Renal cortical epithelial cell (primary cell): ENCODE results near the gene POLE. TPM values are rescaled to one million over a fixed set of nuclear protein-coding genes. Genes with fewer than 3 reads are reported as not detected.

Source experiments
- DNase-seq: peaks from one replicate; pipeline ENCODE4 v3.0.0-alpha.2; 2011; ENCODE audit warnings: low read depth
- total RNA-seq: library from RNA; depleted of rRNA; stranded (reverse); fragments of >200 nt; gene quantifications from 2 replicates; pipeline ENCODE4 v1.2.3, GENCODE V29; 2014

The POLE gene
- total RNA-seq, 1 donor from 2014 or later: 13.3 TPM

DNA sequence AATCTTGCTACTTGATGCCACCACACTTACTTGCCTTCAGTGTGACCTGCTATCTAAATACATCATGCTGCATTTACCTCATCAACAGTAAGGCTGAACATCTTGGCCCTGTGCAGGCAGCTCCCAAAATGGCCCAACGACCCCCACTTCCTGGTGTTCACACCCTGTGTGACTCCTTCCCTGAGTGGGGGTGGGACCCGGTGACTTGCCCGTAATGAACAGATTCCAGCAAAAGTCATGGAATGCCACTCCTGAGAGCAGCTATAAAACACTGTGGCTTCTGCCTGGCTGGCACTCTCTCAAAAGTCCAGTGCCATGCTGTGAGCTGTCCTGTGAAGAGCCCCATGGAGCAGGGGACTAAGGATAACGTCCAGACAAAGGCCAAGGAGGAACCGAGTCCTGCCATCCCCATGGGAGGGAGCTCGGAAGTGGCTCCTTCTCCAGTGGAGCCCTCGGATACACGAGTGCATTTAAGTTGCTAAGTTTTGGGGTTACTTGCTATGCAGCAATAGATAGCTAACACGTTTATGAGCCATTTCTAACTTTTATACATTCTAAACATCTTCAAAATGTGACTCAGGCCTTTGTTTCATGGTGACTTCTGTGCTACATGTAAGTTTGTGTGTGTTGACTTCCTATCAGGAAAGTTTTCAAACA lies 35.6 kb downstream of the POLE start:
- no peak for DNase-seq

DNA sequence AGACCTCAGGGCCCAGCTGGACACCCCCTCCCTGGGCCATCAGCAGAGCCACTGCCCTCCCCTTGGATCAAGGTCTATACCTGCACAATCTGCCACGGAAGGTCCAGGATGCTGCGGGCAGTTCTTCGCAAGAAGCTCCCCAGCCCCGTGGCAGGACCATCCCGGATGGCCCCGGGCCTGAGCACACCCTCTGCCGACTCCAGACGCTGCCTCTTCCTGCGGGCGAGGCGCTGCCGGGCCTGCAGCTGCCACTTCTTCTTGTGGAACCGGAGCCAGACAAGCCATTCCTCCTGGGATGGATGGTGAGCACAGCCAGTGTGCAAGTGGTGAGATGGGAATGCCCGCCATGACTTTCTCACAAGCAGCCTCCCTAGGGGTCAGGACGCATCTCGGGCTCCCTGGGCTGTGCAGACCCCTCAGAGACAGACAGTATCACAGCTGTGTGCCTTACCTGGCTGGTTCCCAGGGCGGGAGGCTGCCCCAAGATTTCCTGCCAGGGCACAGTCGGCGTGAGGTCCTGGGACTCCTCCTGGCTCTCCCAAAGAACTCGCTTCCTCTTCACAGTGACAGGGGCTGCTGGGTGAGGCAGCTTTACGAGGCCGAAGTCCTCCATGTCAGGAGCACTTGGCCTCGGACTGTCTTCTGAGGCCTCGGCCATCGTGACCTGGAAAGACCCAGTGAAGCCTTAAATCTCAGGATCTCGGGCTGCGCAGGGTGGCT lies 37.8 kb downstream of the POLE start:
- no peak for DNase-seq

DNA sequence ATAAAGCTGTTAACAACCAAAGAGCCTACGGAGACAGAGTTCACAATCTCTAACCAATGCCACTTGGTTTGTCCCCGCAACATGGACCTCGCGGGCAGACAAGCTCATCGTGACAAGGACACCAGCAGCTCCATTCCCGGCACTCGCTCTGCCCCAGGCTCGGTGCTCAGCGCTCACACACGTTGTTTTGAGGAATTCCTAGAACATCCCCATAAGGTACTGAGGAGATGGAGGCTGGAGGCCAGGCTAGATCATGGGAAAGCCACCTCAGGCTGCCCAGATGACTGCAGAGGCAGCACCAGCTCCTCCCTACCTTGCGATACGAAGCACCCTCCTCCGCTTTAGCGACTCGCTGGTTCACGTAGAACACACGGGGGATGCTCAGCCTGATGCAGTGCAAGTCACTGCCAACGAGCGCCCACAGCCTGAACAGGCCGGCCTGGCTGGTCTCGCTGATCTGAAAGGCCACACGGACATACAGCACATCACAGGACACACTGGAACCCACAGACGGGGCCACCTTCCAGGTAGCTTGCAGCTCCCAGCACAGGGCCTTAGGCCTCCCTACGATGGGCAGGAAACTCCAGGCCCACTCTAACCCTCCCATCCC lies 38.4 kb downstream of the POLE start:
- DNase-seq: no peak

DNA sequence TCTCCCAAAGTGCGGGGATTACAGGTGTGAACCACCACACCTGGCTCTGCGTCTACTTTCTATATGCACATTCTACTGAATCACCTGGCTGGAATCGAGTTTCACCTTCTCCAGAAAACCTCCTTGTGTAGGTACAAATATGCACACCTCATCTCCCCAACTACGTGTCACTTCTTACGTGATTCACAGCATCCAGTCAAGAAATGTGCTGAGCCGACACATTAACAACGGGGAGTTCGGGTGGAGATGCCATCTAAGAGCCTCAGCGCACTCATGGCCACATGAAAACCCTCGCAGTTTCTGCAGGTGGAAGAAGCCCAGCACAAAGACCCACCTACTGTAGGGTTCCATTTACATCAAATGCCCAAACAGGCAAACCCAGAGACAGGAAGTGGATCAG lies 39.3 kb downstream of the POLE start:
- DNase-seq: no peak

DNA sequence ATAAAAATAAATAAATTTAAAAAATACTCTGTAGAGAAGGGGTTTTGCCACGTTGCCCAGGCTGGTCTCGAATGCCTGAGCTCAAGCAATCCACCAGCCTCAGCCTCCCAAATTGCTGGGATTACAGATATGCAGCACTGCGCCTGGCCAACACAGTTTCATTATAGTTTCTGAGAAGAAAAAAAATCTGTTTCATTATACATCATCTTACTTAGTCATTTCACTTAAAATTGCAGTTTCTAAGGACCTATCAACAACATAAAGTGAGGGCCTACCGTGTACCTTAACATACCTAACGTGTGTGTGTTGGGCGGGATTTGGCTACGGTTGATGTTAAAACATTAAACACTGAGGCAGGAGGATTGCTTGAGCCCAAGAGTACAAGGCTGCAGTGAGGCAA lies 40.3 kb downstream of the POLE start:
- no peak for DNase-seq

DNA sequence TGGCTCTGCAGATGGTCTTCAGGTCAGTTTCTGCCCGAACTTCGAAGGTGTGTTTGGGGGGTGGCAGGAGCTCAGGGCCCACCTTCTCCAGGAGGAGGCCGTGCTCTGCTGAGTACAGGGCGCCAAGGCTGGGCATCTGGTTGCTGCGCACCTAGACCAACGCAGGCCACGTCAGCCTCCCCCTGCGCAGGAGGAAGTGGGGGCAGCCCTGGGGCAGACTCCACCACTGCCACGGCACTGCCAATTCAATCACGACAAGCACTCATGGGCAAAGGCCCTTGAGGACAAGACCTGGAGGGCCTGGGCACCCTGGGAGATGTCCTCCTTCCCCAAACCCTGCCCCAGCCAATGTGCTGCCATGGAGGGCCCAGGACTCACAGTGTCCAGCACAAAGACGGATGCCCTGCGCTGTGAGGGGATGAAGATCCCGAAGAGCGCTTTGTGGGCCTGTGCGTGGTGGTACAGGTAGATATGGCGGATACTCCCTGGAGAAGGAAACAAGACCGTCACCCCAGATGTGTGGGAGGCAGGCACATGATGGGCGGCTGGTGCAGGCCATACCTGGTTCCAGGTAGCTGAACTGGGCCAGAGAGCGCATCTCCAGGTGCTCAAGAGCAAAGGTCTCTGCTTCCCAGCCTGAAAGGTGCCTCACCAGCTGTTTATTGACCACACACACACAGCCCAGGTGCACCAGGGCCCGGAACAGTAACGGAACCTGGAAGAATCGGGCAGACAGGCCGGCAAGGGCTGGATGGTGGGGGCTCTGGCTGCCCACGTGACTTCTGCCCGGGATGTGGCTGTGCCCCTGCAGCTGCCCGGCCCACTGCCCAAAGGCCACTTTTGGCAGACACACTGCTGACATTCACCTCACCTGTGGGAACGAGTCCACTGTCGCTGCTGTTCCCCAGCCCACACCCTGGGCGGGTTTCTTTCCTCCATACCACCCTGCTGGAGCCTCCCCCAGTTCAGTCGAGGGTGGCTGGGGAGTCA lies 44.0 kb downstream of the POLE start:
- no peak for DNase-seq

DNA sequence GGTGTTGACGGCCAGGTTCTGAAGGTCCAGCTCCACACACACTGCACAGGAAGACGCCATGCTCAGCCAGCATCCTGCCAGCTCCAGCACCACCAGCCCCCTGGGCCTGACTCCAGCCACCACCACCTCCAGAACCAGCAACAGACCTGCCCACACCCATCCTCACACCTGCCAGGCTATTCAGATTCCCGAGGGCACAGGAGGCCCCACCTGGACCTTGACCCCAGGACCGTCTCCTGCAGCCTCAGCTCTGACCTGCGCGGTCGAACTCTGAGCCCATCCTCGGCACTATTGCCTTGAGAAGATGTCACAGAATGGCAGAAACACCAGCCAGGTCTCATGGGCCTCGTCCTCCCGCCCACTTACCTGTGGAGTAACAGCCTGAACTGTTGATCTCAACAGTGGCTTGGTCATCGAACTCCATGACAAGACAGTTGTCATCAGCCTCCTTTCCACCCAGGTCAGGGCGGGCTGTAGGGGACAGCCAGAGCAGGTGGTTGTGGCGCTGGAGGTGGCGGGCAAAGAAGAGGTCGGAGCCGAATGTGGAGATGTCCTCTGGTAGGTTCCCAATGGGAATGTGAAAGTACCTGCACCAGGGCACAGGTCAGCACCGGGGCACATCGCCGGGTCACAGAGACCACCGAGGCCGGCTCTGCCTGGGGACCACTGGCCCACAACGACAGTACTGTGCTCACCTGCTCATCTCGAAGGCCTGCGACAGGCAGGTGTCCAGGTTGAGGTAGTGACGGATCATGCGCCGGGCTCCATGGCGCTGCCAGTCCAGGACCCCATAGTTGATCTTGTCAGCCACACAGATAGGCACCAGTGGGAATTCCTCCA lies 45.1 kb downstream of the POLE start:
- no peak for DNase-seq

DNA sequence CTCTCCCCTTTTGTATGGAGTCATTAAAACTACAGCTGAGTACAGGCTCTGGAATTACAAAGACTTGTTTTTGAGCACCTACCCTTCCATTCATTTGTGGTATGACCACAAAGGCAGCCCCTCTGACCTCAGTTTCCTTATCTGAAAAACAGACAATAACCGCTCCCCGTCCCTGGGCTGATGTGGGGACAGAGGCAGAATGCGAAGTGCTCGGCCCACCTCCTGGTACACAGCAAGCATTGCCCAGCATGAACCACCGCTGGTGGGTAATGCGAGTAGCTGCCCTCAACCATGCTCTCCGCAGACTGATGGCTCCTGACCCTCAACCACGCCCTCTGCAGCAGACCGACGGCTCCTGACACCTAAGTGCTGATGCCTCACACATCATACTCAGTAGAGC lies 46.2 kb downstream of the POLE start:
- DNase-seq: no peak

DNA sequence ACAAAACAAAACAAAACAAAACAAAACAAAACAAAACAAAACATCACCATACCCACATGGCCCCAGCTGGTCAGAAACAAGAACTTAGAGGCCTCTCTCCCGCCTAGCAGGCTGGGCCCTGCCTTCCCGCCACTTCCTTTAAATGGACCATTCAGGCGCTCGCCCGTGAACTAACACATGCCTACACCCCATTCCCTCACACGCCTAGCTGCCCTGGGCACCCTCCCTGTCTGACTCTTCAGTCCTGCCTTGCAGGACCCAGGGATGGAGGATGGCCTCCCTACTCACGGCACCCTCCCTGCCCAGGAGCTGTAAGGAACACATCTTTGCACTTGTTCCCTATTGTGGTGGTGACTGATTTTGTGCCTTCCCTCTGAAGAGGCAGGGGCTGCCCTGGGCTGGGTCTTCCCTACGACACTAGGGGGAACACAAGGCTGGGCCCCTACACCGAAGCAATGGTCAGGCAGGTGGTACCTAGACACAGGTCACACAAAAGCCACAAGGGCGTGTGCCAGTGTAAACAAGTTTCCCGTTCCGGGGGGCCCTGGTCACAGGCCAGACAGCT lies 47.1 kb downstream of the POLE start:
- DNase-seq: no peak

DNA sequence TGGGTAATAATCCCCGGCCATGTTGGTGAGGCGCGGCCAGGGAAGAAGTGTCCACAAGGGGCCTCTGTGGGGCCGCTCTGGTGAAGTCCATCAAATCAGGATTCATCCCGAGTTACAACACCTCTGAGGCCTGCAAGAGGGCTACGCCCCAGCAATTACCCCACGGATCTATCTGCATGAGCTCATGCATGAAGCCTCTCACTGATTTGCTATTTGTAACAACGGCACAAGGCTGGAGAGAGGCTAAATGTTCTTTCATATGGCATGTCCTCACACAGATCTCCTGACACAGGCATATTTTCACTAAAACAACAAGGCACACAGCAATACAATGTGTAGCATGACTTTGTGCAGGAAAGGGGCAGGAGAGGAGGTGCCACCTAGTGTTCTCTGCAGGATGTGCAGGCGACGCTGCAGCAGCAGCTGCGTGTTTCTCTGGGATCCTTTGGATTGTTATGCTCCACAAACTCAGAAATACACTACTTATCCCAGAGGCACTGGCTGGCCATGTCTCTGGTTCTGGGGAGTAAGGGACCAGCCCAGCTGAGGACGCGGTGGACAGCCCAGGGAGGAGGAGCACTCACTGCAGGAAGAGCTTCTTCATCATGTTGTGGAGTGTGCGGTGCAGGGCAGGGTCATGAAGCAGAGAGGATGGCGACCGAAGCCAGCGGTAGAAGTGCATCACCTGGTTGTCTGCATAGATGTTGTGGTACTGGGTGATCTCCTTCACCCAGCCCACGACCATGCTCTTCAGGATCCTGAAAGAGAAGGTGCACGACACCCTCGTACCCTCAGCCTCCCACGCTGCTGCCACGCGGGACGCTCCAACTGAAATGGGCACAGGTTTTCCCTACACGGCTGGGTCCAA lies 48.4 kb downstream of the POLE start:
- peak; percentile 46 for DNase-seq

DNA sequence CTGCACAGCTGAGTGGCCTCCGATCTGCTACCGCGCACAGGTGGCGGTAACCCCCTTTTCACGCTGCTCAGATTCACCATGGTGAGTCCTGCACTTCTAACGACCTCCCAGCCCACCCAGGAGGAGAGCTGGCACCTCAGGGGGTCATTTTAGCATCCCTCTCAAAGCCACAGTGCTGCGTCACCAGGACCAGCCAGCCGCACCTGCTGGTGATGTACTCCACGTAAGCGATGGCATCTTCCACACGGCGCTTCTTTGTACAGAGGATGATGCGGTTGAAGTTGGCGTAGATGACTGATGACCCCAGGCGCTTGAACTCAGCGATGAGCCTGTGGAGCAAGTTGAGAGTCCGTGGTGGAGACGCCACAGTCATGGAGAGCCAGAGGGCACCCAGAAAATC lies 49.3 kb downstream of the POLE start:
- no peak for DNase-seq

DNA sequence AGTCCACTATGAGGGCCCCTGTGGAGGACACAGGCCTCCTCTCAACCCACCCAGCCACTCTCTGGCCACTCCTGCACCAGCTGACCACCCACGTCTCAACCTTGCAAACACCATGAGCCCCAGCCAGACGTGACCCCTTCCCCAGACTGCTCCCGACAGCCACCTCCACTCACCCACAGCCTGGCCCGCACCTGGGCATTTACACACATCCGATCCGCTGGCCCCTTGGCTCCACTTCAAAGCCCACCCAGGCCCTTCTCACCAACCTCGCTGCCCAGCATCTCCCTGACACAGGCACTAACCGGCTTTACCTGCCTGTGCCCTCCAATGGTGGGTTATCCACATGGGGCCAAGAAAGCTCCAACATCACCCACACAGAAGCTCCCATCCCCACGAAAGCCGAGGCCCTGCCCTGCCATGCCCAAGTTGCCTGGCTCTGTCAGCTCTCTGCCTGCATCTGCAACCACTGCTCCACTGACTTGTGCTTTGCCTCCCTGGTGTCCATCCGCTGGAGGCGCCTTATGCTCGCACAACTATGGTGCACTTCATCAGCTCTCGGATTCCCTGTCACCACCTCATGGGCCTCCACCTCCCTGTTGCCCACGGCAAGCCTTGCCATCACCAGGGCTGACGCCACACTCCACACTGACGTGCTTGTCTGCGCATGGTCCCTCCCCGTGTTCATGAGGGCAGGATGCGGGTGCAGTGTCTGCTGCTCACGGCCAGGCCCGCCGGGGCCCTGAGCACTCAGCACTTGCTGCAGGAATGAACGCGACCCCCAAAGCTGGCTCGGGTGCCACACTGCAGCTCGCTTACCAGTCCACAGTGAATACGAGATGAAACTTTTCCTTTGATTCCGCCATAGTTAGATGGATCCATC lies 51.8 kb downstream of the POLE start:
- DNase-seq: no peak

DNA sequence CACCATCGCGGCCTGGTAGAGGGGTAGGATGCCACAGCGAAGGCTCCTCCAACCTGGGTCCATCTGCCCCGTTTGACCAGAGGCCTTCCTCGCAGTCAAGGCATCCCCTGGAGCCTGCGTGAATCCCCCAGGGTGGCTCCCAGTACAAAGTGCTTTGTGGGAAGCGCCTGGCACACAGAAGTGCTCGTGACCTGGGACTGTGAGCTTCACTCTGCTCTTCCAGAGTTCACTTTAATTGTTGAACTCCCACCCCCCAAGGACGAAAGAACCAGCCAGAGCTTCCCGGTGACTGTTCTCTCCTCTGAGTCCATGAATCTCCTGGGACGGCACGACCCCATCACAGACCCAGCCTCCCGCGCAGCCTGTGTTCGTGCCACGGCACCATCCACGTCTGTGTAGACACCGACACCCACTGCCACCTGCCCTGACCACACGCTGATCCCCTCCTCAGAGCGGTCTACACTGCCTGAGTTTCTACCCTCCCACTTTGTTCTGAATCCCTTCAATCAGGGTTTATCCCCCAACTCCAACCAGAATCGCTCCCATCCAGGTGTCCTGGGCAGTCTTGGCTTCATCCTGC lies 52.6 kb downstream of the POLE start:
- DNase-seq: no peak

DNA sequence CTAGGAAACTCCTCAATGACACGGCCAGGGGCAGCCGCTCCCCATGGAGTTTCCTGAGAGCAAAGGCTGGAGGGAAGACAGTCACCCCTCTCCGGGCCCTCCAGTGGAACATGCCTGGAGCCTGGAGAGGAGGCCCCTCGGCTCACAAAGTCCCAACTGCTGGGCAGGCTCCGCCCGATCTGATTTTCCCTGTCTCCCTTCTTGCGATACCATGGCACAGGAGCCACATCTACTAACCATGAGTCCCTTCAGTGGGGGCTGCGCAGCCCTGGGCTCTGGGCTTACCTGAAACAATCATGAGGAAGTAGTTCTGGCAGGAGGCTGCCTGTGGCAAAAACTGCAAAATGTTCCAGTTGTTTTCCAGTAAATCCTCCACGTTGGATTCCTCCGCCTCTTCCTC lies 53.2 kb downstream of the POLE start:
- DNase-seq: no peak

DNA sequence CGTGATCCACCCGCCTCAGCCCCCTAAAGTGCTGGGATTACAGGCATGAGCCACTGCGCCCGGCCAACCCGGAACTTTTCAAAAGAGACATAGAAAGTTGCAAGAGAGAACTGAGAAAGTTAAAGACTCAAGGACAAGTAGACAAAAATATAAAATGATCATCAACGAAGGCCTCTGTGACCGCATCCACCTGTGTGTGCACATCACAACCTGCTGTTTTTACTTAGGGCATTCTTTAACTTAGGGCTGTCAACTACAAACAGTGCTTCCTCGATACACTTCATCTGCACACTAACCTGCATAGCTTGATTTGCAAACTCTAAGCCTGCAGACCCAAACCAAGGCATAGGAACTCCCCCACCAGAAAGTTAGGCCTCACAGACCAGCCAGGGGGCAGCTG lies 53.7 kb downstream of the POLE start:
- DNase-seq: no peak

DNA sequence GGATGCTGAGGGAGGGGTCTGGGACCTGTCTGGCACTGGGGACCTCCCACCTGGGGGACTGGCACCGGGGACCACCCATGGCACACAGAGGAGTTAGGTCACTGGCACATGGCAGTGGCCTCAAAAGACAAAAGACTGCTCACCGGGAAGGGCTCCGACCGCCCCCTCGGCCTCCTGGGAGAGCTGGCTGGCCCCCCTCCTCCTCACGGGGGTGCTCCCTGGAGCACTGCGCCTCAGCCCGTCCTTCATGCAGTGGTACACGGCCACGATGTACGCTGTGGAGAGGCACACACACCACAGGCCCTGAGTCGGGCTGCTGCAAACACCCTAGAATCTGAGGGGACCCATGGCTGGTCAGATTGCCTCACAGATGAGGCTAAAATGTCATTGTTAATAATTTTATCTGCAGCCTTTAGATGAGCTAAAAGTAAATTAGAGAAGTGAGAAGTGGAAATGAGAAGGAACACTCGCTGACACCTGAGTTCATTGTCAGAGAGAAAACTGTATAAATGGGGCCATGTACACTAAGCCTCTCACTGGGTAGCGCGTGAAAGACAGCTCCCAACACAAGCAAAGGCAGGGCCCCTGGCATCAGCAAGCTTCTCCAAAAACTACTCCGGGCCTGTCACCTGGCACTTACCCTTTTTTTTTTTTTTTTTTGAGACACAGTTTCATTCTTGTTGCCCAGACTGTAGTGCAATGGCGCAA lies 54.5 kb downstream of the POLE start:
- DNase-seq: no peak

DNA sequence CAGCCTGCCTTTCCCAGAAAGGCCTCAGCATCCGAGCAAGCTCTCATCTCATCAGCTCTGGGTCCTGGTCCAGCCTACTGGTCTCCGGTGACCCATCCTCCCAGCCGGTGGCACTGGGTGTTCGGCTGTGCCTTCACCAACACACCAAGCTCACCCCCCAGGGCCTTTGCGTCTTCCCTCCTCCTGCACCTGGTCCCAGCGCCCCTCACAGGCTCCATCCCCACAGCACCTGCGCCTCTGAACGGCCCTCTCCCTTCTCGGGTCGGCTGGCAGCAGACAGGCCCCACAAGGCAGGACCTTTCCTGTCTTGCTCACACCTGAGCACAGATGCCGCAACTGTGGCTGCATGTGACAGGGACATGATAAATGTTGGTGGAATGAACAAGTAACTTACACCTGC lies 55.5 kb downstream of the POLE start:
- DNase-seq: no peak

DNA sequence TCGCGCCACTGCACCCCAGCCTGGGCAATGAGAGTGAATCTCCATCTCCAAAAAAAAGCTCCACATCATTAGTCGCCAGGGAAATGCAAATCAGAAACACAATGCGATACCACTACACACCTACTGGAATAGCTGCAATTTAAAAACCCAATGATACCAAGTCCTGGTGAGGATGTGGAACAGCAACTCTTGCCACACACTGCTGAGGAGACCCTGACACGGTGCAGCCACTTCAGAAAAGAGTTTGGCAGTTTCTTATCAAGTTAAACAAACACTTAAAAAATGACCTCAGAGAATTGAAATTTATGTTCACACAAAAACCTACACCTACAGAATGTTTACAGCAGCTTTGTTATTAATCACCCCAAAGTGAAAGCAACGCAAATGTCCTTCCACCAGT lies 56.5 kb downstream of the POLE start:
- DNase-seq: no peak
